DMS114 treated with DMSO at 0.1 percent for 48 hours (cell line): ENCODE data around the gene SNX3.

Experiments used
- DNase-seq: peaks from one replicate; lab custom pipeline; 2025; ENCODE audit not compliant: unreplicated experiment; lab: John Stamatoyannopoulos, UW

SNX3 gene

DNA sequence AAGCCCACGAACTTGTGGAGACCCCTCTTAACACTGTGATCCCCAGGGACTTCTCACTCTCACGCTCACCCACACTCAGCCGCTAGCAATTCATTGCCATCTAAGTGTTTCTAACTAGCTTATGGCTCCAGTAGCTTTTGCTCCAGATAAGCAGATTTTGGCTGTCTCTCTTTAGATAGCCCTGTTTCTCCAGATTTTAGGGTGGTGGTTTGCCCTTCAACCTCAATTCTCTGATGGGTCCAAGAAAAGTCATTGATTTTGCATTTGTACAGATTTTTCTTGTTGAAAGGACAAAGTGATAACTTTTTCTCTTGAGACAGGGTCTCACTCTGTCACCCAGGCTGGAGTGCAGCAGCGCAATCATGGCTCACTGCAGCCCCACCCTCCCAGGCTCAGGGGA is 53.8 kb downstream of the SNX3 start:
- DNase-seq: no peak

GRCh38 chr6:108203189-108204112 is 57.4 kb downstream of the SNX3 start:
- no peak for DNase-seq

GRCh38 chr6:108200631-108201030 is 60.2 kb downstream of the SNX3 start:
- DNase-seq: no peak

- DNase-seq: no peak
Measured at GRCh38 chr6:108200186-108200585, 60.7 kb downstream of the SNX3 start.

DNA sequence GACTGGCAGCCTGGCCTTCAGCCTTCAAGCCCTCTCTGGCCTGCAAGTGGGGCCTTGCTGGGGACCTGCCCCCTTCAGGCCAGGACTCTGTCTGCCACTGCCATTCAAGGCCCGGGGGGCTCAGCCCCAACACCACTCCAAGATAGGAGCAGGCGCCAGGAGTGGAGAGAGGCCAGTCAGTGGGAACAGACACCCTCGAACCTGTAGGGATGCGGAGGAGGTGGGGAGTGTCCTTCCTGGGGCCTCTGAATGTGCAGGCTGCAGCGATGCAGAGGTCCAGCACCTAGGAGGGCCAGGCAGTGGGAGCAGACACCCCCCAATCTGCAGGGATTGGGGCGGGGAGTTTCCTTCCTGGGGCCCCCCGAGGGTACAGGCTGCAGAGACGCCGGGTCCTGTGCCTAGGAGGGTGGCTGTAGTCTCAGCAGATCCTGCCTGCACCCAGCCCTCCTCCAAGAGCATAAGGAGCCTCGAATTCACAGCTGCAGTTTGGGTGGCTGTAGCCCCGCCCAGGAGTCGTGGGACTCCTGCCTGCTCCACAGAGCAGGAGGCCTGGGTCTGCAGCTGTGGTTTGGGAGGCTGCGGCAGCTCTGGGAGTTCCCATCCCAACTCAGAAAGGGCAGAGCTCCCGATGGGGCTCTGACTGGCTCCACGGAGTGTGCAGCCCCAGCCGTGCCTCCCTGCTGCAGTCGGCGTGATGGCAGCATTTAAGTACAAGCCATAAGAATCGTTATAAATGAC is 61.9 kb downstream of the SNX3 start:
- no peak for DNase-seq

- DNase-seq: no peak
Measured at GRCh38 chr6:108195209-108195608, 65.6 kb downstream of the SNX3 start.

- no peak for DNase-seq
Measured at GRCh38 chr6:108194503-108194902, 66.3 kb downstream of the SNX3 start.

DNA sequence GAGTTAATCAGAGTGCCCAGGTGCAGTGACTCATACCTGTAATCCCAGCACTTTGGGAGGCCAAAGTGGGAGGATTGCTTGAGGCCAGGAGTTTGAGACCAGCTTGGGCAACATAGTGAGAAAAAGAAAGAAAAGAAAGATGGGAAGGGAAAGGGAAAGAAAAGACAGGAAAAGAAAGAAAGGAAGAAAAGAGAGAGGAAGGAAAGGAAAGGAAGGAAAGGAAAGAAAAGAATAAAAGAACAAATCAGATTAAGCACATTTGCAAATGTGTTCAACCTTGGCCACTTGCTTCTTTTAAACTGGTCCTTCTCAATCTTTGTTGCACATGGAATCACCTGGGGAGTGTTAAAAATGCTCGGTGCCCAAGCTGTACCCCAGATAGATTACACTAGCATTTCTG is 67.0 kb downstream of the SNX3 start:
- DNase-seq: no peak

DNA sequence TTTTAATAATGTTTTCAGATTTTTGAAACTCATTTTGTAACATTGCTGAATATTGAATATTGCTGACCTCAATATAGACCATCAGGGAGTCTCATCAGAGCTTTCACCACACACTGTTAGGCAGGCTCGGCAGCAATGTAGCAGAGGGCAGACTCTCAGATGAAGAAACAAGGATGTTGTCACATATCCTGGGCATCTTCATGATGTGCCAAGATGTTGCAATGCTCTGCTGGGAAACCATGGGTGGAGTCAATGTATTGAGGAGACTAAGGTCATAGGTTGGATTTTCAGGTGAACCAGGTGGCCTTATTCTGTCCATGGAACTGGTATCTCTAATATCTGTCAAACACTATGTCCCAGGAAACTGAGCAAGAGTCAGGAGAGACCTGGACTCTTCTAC is 67.7 kb downstream of the SNX3 start:
- no peak for DNase-seq

- DNase-seq: no peak
Measured at GRCh38 chr6:108187519-108187918, 73.3 kb downstream of the SNX3 start.

DNA sequence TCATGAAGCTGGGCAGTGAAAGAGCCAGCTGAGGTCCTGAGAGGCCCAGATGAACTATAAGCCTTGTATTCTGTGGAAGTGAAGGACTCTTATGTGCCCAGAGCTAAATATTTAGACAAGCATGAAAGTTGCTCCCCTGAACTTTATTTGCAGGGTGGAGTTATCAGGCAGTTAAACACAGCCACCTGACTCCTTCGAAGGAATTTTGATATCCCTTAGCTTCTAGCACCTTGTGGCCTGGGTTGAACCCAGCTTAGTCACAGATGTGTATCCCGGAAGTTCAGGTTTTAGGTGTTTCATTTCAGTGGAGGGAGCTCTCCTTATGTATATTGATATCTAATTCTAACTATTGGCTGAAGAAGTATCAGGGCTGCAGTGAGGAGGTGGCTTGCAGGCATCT is 74.6 kb downstream of the SNX3 start:
- no peak for DNase-seq

DNA sequence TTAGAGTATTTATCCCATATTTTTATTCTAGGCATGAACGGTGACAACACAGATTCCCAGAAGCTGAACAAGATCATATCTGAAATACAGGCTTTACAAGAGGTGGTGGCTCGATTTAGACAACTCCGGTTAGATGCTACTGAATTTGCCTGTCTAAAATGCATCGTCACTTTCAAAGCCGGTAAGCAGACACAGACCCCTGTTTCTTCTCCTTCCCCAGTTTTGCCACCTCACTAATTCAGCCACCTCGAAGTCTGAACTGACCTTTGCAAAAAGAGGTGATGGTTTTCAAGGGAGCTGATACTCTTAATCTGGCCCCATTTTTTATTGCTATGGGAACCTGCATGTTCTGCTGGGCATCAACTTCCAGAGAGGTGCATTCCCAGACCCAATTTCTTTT is 80.1 kb downstream of the SNX3 start:
- DNase-seq: no peak

- DNase-seq: no peak
Measured at GRCh38 chr6:108180266-108180665, 80.6 kb downstream of the SNX3 start.

DNA sequence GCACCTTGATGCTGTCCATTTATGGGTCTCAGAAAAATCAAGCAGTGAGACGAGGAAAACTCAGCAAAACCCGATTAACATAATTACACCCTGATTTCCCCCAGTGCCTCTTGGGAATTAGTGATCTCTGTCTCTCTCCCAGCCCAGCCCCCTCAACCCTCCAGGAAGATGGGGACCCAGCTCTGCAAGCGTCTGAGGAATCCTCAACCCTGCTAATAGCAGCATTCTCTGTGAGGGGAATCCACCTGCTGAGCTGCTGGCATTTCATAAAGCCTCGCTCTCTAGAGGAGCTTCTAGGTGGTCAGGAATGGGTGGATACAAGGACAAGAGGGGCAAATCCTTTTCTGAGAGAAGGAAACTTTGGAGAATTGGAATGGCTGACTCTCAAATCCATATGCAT is 81.1 kb downstream of the SNX3 start:
- no peak for DNase-seq

DNA sequence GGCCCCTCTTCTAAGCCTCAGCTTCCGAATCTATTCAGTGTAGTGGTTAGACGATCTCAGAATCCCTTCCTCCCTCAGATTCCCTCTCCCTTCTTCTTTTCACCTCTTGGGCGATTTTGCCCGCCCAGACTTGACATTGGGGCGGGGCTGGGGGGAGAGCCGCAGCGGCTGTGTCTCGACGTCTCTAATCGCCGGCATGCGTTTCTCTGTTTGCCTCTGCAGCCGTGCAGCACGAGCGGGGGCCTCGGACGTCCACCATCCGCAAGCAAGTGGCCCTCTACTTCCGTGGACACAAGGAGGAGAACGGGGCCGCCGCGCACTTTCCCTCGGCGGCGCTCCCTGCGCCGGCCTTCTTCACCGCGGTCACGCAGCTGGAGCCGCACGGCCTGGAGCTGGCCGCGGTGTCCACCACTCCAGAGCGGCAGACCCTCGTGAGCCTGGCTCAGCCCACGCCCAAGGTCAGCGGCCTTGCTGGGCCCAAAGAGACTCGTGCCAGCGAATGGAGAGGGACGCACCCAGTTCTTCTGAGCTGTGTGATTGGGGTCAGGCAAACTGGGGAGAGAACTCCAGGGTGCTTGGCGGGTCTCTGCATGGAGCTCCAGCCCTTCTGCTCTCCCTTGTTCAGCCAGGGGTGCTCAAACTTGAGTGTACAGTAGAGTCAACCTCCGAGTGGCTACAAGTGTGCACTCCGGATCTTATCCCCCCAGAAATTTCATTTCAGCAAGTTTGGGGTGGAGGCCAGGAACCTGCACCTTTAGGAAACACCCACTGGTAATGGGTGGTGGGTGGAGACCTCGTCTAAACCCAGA is 84.4 kb downstream of the SNX3 start:
- no peak for DNase-seq

DNA sequence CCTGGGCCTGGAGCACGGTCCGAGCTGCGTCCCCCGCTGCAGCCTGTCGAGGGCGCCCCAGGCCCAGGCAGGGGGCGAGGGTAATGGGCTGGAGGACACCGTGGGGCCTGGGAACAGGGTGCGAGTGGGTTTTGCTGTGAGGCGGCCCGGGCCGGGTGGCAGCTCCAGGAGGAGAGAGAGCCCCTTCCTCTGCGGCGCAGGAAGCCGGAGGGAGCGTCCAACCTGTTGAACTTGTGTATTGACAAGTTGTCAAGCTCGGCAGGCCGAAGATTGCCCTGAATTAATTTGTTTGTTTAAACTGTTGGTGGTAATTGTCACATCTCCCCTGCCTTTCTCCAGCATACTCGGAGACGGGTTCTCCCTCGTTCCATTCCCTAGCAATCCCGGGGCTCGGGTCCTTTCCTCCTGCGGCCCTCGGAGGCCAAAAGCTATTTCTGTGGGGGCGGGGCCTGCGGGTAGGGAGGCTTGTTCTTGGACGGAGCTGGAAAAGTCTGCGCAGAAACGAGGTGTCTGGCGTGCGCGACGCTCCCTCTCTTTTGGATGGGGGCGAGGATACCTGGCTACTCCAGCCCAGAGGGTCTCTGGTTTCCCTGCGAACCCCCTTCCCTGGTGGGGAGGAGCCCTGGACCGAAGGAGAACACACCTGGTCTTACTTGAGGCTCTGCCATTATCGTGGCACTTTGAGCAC is 85.1 kb downstream of the SNX3 start:
- no peak for DNase-seq

DNA sequence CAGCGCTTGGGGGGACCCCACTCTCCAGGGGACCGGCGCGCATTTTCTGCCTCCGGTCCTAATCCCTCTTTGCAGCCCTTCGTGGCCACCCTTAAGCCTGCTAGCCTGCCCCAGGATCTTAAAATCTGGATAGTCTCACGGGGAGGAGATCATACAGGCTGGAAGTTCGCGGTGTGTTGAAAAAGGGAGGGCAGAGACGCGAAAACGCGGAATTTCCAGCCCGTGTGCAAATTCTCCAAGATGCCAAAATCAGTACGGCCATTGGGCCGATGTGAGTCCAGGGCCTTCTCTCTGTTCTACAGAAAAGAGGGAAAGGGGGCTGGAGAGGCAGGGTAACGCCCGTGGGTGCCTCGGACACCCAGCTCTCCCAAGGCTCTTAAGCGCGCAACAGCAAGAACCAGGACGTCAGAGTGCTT is 85.7 kb downstream of the SNX3 start:
- no peak for DNase-seq

DNA sequence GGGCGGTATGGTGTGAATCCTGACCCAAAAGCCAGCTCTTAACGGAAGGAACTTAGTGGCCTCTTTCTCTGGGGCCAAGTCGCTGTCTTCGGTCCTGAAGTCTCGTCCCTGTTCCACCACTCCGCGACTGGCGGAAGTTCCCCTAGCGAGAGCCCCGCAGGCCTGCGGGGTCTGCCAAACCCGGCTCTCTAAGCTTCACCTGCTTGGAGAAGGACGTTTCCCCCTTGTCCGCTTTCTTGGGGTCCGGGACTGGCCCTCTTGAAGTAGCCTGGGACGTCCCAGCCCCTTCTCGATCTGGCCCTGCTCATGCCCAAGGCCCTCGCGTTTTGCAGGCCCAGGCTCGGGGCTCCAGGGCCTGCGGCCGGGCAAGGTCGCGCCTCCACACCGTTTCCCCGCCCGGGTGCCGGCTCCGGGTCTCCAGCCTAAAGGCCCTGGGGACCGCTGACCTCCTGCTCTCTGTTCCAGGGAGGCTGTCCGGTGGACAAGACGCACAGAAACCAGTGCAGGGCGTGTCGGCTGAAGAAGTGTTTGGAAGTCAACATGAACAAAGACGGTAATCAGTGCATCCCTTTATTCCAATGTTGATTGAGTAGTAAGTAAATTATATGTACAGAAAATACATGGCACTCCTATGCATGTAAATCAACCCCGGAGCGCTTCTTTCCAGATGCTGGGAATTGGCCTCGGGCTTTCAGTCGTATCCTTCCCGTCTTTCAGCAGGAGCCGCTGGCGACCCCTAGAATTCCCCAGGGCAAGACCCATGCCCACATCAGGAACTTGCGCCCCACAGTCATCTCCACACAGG is 86.3 kb downstream of the SNX3 start:
- DNase-seq: no peak

- DNase-seq: no peak
Measured at GRCh38 chr6:108171918-108172516, 88.8 kb downstream of the SNX3 start.
